Adrenal gland (tissue), 5 donors: ENCODE results near the gene CDKL1.

ENCODE experiments used
- CTCF ChIP-seq, 6 experiments: fragments of 450-650 bp in 4 of 6; fragments of 200-600 bp in 2 of 6; sonication (generic) in 1 of 6; IDR thresholded peaks; 1 replicate in 5 of 6; 2 replicates in 1 of 6; pipeline versions ENCODE4 v1.5.1 to v1.8.0; 2016 to 2021; ENCODE audit warnings: antibody characterized with exemption in 6 of 6, mild to moderate bottlenecking in 2 of 6, moderate library complexity in 1 of 6
- POLR2A ChIP-seq, 2 donors: fragments of 450-650 bp; IDR thresholded peaks; one replicate each; pipeline ENCODE4 v1.6.1; 2017; ENCODE audit warnings: antibody characterized with exemption in 2 of 2, mild to moderate bottlenecking in 2 of 2, moderate library complexity in 1 of 2
- donor health status: DM: no; HTN: no; CAD: no.

GRCh38 chr14:50340045-50340444 lies 56.6 kb downstream of the CDKL1 start:
- TF ChIP-seq CTCF (IDR thresholded peaks at IDR 0.05) (no peak), POLR2A (IDR thresholded peaks at IDR 0.05) (no peak)
